ENCODE measurements around the gene SLC5A8. TPM values are rescaled to one million over a fixed set of nuclear protein-coding genes. Genes with fewer than 3 reads are reported as not detected.

Gene SLC5A8, protein sequence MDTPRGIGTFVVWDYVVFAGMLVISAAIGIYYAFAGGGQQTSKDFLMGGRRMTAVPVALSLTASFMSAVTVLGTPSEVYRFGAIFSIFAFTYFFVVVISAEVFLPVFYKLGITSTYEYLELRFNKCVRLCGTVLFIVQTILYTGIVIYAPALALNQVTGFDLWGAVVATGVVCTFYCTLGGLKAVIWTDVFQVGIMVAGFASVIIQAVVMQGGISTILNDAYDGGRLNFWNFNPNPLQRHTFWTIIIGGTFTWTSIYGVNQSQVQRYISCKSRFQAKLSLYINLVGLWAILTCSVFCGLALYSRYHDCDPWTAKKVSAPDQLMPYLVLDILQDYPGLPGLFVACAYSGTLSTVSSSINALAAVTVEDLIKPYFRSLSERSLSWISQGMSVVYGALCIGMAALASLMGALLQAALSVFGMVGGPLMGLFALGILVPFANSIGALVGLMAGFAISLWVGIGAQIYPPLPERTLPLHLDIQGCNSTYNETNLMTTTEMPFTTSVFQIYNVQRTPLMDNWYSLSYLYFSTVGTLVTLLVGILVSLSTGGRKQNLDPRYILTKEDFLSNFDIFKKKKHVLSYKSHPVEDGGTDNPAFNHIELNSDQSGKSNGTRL
- polyA plus RNA-seq (ENCODE audit: insufficient read length), result not detected

DNA sequence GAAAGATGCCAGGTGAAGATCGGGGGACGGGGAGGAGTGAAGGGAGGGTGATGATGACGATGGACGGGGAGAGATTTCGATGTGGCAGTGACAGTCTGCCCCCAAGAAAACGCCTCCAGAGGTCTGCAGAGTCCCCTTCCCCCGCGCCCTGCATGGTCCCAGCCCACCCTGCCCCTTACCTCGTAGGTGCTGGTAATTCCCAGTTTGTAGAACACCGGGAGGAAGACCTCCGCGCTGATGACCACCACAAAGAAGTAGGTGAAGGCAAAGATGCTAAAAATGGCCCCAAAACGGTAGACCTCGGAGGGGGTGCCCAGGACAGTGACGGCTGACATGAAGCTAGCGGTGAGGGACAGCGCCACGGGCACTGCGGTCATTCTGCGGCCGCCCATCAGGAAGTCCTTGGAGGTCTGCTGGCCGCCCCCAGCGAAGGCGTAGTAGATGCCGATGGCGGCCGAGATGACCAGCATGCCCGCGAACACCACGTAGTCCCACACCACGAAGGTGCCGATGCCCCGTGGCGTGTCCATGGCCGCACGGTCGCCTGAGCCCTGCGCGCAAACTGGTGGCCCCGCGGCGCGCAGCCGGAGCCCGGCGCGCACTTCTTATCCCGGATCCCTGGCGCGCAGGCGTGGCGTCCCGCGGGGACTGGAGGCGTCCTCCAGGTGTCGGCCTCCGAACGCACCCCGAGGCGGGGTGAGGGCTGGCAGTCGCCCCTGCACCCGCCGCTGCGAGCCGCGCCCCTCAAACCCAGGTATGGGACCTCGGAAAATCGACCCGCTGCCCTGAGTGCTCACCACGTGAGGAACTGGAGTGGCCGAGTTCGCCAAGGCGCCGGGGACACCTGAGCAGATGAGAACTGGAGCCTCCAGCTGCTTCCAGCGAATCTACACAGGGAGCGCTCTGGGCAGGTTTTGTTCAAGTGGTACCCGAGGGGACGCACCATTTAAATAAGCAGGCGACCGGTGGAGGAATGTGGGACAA, at the start of gene SLC5A8:
Gene SLC5A8 (minus strand): TSS at position 920 of the 984 bp plus-strand sequence. CDS start 390 bp downstream, at position 530.
- no peak for DNase-seq

DNA sequence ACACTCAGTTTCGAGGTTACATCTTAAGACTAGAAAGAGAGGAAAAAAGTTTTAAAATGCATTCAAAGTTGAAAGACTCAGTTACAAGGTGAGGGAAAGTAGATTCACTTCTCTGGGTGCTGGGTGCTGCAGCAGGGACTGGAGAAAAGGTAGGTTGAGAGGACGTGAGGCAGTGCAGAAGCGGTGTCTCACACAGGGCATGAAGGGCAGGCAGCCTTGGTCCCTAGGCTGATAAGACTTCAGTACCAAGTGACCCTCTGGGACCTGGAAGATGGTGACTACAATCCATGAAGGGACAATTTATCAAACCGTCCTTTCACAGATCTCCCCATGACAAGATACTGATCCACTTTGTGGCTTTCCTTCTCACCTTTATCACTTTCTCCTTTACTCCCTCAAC, 47.3 kb upstream of the SLC5A8 start:
- DNase-seq, result no peak

DNA sequence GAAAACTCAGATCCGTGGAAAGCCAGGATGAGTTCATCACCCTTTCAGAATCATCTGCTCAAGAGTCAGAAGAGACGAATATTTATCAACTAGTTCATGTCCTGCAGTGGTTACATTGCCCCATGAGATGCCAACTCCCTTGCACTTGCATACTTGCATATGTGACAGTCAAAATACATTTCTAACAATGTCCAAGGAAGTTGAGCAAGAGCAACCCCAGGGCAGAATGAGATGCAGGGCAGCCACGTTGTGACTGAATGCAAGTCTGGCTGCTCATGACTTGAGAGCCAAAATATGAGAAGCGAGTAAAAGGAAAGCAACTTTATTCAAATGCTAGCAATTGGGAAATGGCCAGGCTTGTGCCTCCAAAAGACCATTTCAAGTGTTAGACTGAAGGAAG, 46.2 kb upstream of the SLC5A8 start:
- no peak for DNase-seq

DNA sequence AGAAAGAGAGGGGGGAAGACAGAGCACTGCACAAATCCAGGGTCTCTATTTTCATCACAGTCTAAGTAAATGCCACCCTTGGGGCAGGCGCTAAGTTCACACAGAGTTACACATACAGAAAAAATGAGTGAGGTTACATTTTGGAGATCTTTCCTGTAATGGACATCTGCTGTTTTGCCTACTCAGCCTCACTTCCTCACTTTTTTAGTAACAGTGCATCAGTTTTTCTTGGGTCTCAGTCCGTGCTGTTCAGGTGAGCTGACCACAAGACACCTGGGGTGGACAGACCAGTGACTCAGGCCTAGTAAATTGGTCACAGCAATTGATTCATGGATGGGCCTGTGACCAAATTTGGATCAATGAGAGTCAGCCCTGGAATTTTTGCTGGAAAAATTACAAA, 33.6 kb upstream of the SLC5A8 start:
- no peak for DNase-seq

DNA sequence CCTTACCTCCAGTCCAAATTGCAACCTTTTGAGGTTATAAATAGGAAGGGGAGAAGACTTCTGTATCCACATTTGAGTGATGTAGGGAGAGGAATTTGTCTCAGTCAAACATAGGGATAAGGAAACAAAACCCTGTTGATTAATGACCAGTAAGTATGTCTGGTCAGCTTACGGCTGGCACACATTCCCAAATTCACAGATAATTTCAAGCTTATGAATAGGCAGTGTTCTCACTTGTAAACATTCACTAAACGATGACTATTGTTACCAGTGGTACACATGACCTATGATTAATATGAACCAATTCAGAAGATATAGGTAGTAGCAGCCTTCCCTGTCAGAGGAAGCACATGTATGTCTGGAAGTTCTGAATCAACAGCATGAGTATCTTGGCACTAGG, 33.0 kb upstream of the SLC5A8 start:
- no peak for DNase-seq

DNA sequence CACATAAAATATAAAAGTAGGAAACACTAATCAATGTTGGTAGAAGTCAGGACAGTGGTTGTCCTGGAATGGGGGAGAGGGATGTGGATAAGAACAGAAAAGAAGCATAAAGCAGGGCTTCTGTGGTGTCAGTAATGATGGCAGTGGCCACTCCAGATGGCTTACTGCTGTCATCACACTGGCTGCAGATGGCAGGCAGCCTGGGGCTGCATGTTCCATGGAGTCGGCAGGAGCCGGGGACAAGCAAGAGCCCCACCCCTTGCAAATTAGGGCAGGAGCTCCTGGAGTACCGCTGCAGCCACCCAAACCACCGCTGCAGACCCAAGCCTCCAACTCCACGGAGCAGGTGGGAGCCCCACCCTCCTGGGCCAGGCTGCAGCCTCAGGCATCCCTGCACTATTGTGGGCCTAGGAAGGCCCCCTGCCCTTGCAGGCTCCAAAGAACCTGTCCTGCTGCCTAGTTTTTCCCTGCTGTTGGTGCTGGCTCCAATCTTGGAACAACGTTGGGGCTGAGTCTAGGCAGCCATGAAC, 28.8 kb upstream of the SLC5A8 start:
- DNase-seq, result no peak

DNA sequence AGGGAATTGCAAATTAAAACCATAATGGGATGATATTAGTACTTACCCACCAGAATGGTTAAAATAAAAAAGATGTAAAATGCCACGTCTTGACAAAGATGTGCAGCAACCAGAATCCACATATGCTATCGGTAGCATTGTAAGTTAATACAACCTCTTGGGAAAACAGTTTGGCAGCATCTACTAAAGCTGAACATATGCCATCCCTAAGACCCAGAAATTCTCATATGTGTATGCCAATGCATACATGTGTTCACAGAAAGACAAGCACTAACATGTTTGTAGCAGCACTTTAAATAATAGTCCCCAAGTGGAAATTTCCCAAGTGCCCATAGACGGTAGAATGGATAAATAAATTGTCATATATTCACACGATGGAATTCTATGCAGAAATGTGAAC, 28.3 kb upstream of the SLC5A8 start:
- DNase-seq, result no peak

DNA sequence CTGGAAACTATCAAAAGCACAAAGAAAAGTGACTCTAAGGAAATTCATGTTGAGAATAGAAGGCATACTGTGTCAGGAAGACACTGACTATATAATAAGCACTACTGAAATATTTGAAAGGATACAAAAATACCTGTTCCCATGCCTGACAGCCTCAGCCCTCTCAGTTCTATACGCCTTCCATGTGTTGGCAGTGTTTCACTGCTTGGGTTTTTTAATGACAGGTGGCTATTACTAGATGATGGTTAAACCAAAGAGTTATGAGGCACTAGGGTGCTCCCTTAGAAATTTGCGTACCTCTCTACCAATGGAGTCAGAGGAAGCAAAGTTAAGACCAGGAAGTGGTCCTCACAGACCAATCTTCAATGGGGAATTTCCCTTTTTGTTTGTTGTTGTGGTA, 25.6 kb upstream of the SLC5A8 start:
- DNase-seq, result no peak

DNA sequence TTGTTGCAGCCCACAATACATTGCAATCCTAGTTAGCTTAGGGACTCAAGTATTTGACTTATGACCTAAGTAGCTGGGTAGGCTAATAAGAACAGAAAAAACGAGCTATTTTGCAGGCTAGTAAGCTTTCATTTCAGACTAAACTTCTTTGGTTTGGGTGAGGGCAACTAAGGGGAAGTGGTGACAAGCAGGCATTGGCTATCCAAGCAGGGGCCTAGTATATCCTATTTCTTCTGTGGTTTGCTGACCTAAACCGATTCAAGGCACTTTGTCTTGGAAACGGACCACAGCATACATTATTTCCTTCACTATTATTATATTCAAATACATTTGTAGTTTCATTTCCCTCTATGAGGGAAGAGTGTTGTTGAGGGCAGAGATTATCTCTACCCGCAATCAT, 21.6 kb upstream of the SLC5A8 start:
- DNase-seq, result no peak

DNA sequence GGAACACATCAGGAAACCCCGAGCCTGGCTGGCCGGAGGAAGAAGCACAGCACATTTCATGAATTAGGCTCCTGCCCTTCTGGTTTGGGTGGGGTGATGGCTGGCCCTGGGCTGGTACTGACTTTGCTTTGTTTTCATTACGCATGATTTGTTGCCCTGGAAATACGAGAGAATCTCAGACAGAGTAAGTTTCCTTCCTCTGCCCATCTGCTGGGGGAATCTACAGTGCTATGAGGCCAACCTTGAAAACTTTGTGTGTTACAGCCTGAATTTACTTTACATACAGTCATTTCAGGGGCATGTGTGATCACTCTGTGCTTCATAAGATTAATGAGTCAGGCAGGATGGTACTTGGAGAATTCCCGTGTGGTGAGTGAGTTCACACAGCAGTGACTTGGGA, 20.5 kb upstream of the SLC5A8 start:
- DNase-seq, result no peak

DNA sequence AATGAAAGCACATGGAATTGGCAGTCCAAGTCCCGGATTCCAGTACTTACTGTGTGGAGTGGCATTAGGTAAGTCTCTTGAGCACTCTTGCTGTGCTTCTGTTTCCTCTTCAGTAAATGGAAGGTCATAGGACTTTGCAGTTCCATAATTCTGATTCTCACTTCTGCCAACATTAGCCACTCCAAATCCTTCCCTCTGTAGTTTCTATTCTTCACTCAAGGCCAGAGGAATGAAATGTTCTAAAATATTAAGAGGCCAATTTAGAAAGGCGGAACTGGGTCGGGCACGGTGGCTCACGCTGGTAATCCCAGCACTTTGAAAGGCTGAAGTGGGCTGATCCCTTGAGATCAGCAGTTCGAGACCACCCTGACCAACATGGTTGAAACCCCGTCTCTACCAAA, 19.8 kb upstream of the SLC5A8 start:
- no peak for DNase-seq

DNA sequence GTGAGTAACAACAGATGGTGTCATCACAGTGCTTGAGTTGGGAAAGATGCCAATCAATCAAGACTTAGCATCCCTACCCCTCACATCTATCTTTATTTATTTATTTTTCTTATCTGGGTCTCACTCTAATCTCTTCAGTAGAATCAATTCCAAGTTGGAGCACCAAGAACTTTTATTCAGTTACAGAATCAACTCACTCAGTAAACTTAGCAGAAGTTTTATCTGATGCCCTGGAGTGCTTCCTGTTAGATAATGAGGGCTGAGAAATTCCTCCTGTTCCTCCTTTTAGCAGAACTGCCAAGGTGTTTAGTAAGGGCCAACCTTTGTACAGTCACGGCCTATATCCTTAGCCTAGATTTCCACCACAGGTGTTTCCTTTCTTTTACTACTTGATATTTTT, 11.3 kb upstream of the SLC5A8 start:
- no peak for DNase-seq

DNA sequence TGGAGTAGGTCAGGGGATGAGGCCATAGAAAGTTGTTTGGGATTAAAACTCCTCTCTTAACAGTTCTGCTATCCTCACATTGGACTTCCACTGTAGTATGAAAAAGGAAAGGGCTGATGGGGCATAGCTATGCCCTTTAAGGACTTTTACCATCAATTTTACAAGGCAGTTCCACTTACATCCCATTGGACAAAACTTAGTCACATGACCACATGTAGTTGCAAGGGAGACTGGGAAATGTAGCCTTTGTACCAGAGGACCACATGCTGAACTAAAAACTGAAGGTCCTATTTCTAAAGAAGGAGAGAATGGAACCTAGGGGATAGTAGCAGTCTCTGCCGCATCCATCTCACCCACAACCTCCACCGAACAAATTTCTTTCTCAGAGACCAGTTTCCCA, 6.8 kb upstream of the SLC5A8 start:
- DNase-seq, result no peak

DNA sequence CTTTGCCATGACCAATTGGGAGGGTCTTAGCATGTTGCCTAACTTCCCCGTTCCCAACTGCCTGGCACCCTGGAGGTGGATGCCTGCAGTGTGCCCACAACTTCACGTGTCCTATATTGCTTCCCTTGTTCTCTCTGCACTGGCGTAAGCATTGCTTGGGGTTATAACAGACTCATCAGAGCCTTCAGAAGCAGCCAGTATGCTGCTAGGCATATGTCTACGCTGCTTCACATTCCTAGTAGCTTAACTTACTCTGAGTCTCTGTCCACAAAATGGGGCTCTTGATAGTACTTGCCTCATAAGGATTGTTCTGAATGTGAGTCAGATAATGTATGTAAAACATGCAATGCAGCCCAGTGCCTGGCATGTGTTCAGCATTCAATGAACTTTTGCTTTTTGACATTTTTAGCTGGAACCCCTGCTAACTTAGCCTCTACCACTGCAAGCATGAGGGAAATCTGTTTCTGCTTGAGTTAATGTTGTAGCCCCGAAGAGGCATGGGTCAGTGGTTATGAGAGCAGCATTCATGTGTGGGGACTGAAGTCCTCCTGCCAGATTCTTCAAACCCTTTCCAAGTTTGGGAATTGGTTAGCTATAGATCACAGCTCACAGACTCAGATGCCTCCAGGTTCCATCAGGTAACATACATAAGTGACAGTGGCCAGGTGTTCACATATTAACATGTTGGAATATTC, 2.8 kb downstream of the SLC5A8 start:
- DNase-seq, result no peak

DNA sequence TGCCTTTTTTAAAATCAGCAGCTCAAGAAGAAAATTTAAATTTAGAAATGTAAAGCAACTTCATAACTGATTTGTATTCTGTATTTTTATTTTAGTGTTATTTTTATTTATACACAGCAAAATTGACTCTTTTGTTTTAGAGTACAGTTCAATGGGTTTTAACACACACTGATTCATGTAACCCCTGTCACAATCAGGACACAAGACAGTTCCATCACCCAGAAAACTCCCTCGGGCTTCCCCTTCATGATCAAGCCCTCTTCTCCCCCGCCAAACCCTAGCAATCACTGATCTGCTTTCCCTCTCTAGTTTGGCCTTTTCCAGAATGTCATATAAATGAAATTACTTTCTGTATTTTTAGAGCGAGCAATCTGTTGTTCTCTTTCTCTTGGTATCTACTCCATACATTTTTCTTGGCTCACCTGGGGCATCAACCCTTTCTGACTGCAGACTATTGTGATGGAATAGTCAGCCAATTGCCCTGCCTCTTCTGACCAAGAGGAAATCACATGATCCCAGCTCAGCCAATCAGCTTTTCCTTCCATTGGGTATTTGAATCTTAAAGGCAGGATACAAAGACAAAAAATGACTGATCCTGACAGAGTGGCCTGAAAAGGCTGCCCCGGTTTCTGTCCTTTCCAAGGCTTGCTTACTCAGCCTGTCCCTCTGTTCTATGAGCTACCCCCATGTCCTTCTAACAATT, 5.3 kb downstream of the SLC5A8 start:
- DNase-seq, result no peak

DNA sequence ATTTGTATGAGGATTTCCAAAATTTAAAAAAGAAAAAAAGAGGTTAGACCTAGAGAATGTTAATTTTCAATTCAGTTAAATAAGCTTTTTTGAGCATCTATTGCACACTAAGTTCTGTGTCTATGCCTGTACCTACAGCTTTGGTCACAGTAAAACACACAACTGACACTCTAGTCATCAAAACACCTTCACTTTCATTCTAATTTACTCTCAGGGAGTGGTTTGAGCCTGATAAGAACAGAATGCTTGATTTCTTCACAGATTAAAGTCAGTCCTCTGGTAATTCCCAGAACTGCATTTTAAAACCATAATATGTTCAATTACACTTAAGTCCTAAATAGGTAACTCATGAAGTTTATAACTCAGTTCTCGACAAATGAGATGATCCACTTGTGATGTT, 9.2 kb downstream of the SLC5A8 start:
- DNase-seq, result no peak

DNA sequence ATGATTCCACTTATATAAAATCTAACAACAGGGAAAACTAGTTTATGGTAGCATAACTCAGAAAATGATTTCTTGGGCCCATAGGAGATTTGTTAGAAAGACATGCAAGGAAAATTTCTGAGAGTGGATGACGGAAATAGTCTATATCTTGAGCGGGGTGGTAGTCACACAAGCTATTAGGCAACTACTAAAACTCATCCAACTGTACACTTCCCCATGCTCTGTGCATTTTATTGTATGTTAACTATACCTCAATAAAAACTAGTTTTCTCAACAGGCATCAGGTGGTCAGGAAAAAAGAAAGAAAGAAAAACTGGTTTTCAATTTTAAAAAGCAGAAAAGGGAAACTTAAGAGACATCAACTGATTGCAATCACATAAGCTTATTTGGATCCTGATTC, 9.9 kb downstream of the SLC5A8 start:
- no peak for DNase-seq

DNA sequence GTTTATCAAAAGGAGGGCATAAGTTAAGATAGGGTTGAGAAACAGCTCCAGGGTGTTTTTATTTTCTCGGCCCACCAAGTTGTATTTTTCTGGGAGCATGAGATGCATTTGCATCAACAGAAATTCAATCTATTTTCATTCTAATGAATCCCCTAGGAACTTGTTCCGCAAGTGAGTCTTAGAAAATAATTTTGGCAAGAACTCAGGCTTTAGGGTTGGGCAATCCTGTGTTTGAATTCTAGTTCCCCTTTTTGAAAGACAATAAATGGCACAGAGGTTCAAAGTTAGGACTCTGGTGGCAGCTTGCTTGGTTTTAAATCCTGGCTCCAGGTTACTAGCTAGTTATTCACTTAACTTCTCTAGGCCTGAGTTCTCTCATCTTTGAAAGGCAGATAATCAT, 23.7 kb downstream of the SLC5A8 start:
- no peak for DNase-seq

DNA sequence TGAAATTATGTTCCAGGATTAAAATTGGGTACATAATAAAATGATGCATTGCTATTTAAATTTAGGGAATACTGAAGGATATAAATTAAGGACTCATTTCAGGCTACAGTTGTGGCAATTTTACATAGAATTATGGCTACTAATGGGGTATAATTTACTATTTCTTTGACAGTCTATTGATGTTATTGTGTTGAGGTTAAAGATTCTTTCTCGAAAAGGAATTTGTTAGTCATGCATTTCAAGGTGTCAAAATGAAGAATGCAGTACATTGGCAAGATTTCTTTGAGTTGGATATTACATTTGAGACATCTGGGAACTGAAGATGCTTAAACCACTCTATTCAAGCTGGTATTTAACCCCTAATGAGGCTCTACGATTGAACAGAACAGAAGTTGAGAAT, 28.3 kb downstream of the SLC5A8 start:
- DNase-seq, result no peak

DNA sequence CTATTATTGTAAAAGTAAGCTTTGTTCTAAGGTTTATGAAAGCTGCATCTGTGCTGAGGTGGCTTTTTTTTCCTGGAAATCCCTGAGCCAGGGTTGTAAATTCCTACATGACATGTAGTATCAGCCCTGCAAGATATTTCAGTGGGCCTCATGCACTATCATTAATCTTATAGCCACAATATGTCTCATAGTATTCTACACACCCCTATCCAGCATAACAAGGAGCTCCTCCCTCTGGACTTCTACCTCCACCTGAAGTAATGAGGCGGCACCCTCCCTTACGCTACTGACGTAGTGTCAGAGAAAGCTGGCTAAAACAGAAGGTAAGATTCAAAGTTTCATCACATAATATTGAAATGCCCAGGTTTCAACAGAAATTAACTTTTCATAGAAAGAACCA, 35.5 kb downstream of the SLC5A8 start:
- no peak for DNase-seq

DNA sequence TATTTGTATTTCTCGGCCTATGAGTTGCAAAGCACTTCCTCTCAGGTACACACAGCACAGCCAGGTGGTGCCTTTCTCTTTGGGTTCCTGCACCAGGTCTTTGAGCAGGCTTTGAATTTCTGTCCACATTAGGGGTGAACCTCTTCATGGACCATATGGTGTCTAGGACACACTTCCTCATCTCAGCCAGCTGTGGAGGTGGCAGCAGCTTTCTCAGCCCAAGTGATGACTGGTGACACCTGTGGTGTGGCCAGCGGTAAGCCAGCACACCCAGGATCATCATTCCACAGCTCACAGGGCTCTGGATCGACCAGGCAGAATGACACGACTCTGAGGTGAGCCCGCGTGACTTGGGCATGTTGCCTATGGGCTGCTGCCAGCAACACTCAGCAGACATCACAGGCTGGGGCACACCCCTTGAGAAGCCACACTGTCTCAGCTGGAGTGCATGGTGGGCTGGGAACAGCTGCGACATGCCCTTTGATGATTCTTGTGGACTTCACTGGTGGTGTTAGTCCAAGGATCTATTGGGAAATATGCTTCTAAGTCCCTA, 36.8 kb downstream of the SLC5A8 start:
- DNase-seq, result no peak
